Spleen (tissue), 11 donors: ENCODE results near the gene CAMK2N2. TPM values are rescaled to one million over a fixed set of nuclear protein-coding genes. Genes with fewer than 3 reads are reported as not detected.

Experiments used
- DNase-seq: peaks from one replicate; pipeline ENCODE4 v3.0.0-alpha.2; 2020
- H3K27ac ChIP-seq, 8 donors: fragments of 200-600 bp; sonication (generic) in 7 of 8; 1 replicate in 4 of 8; 2 replicates in 4 of 8; pipeline versions ENCODE4 v1.5.0 to v1.8.0; 2016 to 2021; ENCODE audit warnings: inconsistent platforms in 4 of 8, mild to moderate bottlenecking in 4 of 8, moderate library complexity in 1 of 8
- H3K27me3 ChIP-seq, 7 donors: fragments of 200-600 bp; sonication (generic) in 6 of 7; replicated peaks in 1 of 7; 1 replicate in 4 of 7; 2 replicates in 3 of 7; pipeline versions ENCODE4 v1.5.0 to v1.8.0; 2016 to 2021; ENCODE audit warnings: inconsistent platforms in 3 of 7, mild to moderate bottlenecking in 1 of 7
- H3K36me3 ChIP-seq, 6 donors: fragments of 200-600 bp; sonication (generic) in 5 of 6; 1 replicate in 4 of 6; 2 replicates in 2 of 6; pipeline versions ENCODE4 v1.5.0 to v1.8.0; 2016 to 2021; ENCODE audit warnings: inconsistent platforms in 2 of 6
- H3K4me1 ChIP-seq, 6 donors: fragments of 200-600 bp; sonication (generic) in 5 of 6; 1 replicate in 3 of 6; 2 replicates in 3 of 6; pipeline versions ENCODE4 v1.5.0 to v1.8.0; 2016 to 2021; ENCODE audit warnings: inconsistent platforms in 3 of 6
- H3K4me3 ChIP-seq, 8 donors: fragments of 200-600 bp; sonication (generic) in 7 of 8; 1 replicate in 4 of 8; 2 replicates in 4 of 8; pipeline versions ENCODE4 v1.5.0 to v1.8.0; 2016 to 2021; ENCODE audit warnings: inconsistent platforms in 4 of 8, mild to moderate bottlenecking in 4 of 8, moderate library complexity in 2 of 8
- H3K9me3 ChIP-seq, 8 donors: fragments of 200-600 bp; sonication (generic) in 7 of 8; 1 replicate in 4 of 8; 2 replicates in 4 of 8; pipeline versions ENCODE4 v1.5.0 to v1.8.0; 2016 to 2021; ENCODE audit warnings: inconsistent platforms in 4 of 8
- CTCF ChIP-seq, 11 experiments: fragments of 200-600 bp in 7 of 11; fragments of 450-650 bp in 4 of 11; sonication (generic) in 4 of 11; IDR thresholded peaks in 8 of 11; conservative IDR thresholded peaks in 3 of 11; 1 replicate in 7 of 11; 2 replicates in 4 of 11; pipeline versions ENCODE4 v1.4.0 to v1.8.0; 2016 to 2021; ENCODE audit warnings: antibody characterized with exemption in 11 of 11, inconsistent platforms in 4 of 11, mild to moderate bottlenecking in 1 of 11
- POLR2A ChIP-seq, 3 donors: fragments of 450-650 bp; IDR thresholded peaks; one replicate each; pipeline ENCODE4 v1.5.1; 2017; ENCODE audit warnings: antibody characterized with exemption in 3 of 3, mild to moderate bottlenecking in 1 of 3
- POLR2AphosphoS5 ChIP-seq, 3 donors: sonication (generic); formaldehyde crosslinking; IDR thresholded peaks; one replicate each; pipeline ENCODE4 v1.5.1; 2017; ENCODE audit warnings: antibody characterized with exemption in 3 of 3
- WGBS, 5 donors: extraction: QIAGEN DNeasy Blood & Tissue Kit in 3 of 5; methylation state at CpG; one replicate each; pipeline versions ENCODE4 v1.1.5 to v1.1.7; 2013 to 2018; 5-methylcytosine and 5-hydroxymethylcytosine counted together
- intact Hi-C: fragments of 100-400 bp; cut with DNase I; formaldehyde crosslinking; loops from one replicate; pipeline ENCODE4 v1.15.0; 2023; ENCODE audit warnings: low total_unique reads
- polyA plus RNA-seq, 3 donors: library from polyadenylated mRNA; stranded (reverse); fragments of 200-250 nt; gene quantifications; one replicate each; pipeline ENCODE4 v1.2.1, GENCODE V29; 2013
- total RNA-seq, 7 donors: library from RNA; depleted of rRNA in 3 of 7; stranded (reverse); fragments of >200 nt in 3 of 7; fragmentation: NEBNext Ultra II Directional in 4 of 7; extraction: Animal tissue kit (Norgen Biotek cat#: 25700) in 4 of 7; gene quantifications; one replicate each; pipeline versions ENCODE4 v1.1.0 to v1.2.1, GENCODE V29; 2016 to 2021
- donor health status: healthy with polysubstance abuse.
- donor health status: DM: no; HTN: no; CAD: no; lungs with moderate emphysema.
- donor health status: DM: no; HTN: no; CAD: no.
- donor health status: Bipolar disorder and iron deficiency.
- donor health status: healthy.
- donor health status: DM: no; HTN: no; CAD: no.
- donor health status: DM: yes; HTN: yes; CAD: no.

Gene CAMK2N2
- total and polyA plus RNA-seq, 10 donors, result 0.08 to 0.35 TPM; not detected in 8

- TF ChIP-seq POLR2A (IDR thresholded peaks at IDR 0.05), result no peak
- TF ChIP-seq CTCF (IDR thresholded peaks at IDR 0.05 in 8 of 11, conservative IDR thresholded peaks at IDR 0.05 in 3 of 11), result peak in 2 of 11 experiments; percentile 6 to 25
- WGBS, 5 donors, result 36 to 63% (median 61%) methylated on average over 1 of the region's 1 CpG; no CpG with 5 or more reads in 1 of the 5 donors
- intact Hi-C loops, result no loop called here
Measured at GRCh38 chr3:184305577-184305976, 44.2 kb upstream of the CAMK2N2 start.

GRCh38 chr3:184300378-184300720, 39.0 kb upstream of the CAMK2N2 start:
- peaks cover 12 to 55% (median 50%) of the 10 kb centered on the region in 6 donors for H3K36me3 ChIP-seq
- no peak overlapping the region for H3K27ac ChIP-seq
- DNase-seq, result no peak
- 68 to 83% (median 77%) methylated on average over 3 of the region's 3 CpGs for whole genome bisulfite sequencing, 5 donors
- peak overlapping the region in 4 of 8 donors; percentile 75 to 99 (median 91) for H3K4me3 ChIP-seq
- intact Hi-C loops, result no loop called here
- no peaks in the 10 kb centered on the region for H3K27me3 ChIP-seq
- peaks cover 14 to 41% (median 26%) of the 10 kb centered on the region in 6 donors for H3K4me1 ChIP-seq
- TF ChIP-seq CTCF (IDR thresholded peaks at IDR 0.05 in 8 of 11, conservative IDR thresholded peaks at IDR 0.05 in 3 of 11) (no peak), POLR2AphosphoS5 (IDR thresholded peaks at IDR 0.05) (no peak), POLR2A (IDR thresholded peaks at IDR 0.05) (no peak)
- H3K9me3 ChIP-seq, result no peaks in the 10 kb centered on the region

More at GRCh38 chr3:184305577-184305976, 44.2 kb upstream of the CAMK2N2 start:
- H3K4me3 ChIP-seq, result no peak overlapping the region
- peaks cover 3 to 20% (median 6%) of the 10 kb centered on the region in 6 donors for H3K4me1 ChIP-seq
- DNase-seq, result no peak
- H3K27ac ChIP-seq, result no peak overlapping the region
- H3K27me3 ChIP-seq, result no peaks in the 10 kb centered on the region
- H3K9me3 ChIP-seq, result no peaks in the 10 kb centered on the region
- peaks cover 22 to 98% (median 87%) of the 10 kb centered on the region in 6 donors for H3K36me3 ChIP-seq

- H3K36me3 ChIP-seq, result peaks cover 12 to 48% (median 44%) of the 10 kb centered on the region in 6 donors
- peak overlapping the region; percentile 58 to 99 (median 88) for H3K4me3 ChIP-seq
- no peaks in the 10 kb centered on the region for H3K27me3 ChIP-seq
- peaks cover 14 to 41% (median 26%) of the 10 kb centered on the region in 6 donors for H3K4me1 ChIP-seq
- no peak for DNase-seq
- intact Hi-C loops, result no loop called here
- peak overlapping the region; percentile 24 to 92 (median 84) for H3K27ac ChIP-seq
- no peak for TF ChIP-seq CTCF (IDR thresholded peaks at IDR 0.05 in 8 of 11, conservative IDR thresholded peaks at IDR 0.05 in 3 of 11)
- no peak for TF ChIP-seq POLR2A (IDR thresholded peaks at IDR 0.05)
- TF ChIP-seq POLR2AphosphoS5 (IDR thresholded peaks at IDR 0.05), result no peak
- 19 to 21% (median 20%) methylated on average over 26 to 29 of the region's 29 CpGs for WGBS, 5 donors
- no peaks in the 10 kb centered on the region for H3K9me3 ChIP-seq
Measured at GRCh38 chr3:184299488-184300377, 38.4 kb upstream of the CAMK2N2 start.
